ENCODE results near the gene DIS3.

GRCh38 chr13:72740015-72740414 is 41.7 kb downstream of the DIS3 start:
- TF ChIP-seq CTCF (IDR thresholded peaks at IDR 0.05), result no peak
- TF ChIP-seq POLR2A (IDR thresholded peaks at IDR 0.05), result no peak
